SK-N-SH (cell line): ENCODE results near the gene FBF1.

Experiments used
- CTCF ChIP-seq: fragments of 200-600 bp; sonication (generic); IDR thresholded peaks from 2 replicates; pipeline ENCODE4 v1.6.1; 2017; ENCODE audit warnings: antibody characterized with exemption, mild to moderate bottlenecking, moderate library complexity
- IRF3 ChIP-seq: fragments of 150-350 bp; IDR thresholded peaks from 2 replicates; pipeline ENCODE4 v1.6.1; 2016; ENCODE audit warnings: mild to moderate bottlenecking, low read depth, low read length
- JUND ChIP-seq: IDR thresholded peaks from 2 replicates; pipeline ENCODE4 v1.4.0; 2012

- no peak for TF ChIP-seq CTCF
- TF ChIP-seq JUND = no peak
- no peak for TF ChIP-seq IRF3
Observed at GRCh38 chr17:75931062-75931461, 9.8 kb downstream of the FBF1 start.
